Mesothelial cell of epicardium (in vitro differentiated cells): Measurements from ENCODE around the gene UNC119B. TPM values are rescaled to one million over a fixed set of nuclear protein-coding genes. Genes with fewer than 3 reads are reported as not detected.

Source experiments
- DNase-seq, 2 experiments: peaks; one replicate each; pipeline ENCODE4 v3.0.0; 2021; ENCODE audit warnings: low spot score in 2 of 2; ENCODE audit not compliant: unreplicated experiment in 2 of 2
- H3K27ac Mint-ChIP-seq: 2 replicates; pipeline ENCODE4 v1.8.0; 2021; ENCODE audit warnings: mixed read lengths
- H3K27me3 Mint-ChIP-seq: 2 replicates; pipeline ENCODE4 v1.8.0; 2021; ENCODE audit warnings: low read depth, mixed read lengths
- H3K36me3 Mint-ChIP-seq: 2 replicates; pipeline ENCODE4 v1.8.0; 2021; ENCODE audit warnings: mixed read lengths
- H3K4me1 Mint-ChIP-seq: 2 replicates; pipeline ENCODE4 v1.8.0; 2021; ENCODE audit warnings: mixed read lengths
- H3K4me3 Mint-ChIP-seq: 2 replicates; pipeline ENCODE4 v1.8.0; 2021; ENCODE audit warnings: mild to moderate bottlenecking, moderate library complexity, mixed read lengths
- H3K9me3 Mint-ChIP-seq: 2 replicates; pipeline ENCODE4 v1.8.0; 2021; ENCODE audit warnings: mixed read lengths
- total RNA-seq: library from RNA; stranded (reverse); gene quantifications from 3 replicates; pipeline ENCODE4 v1.2.1, GENCODE V29; 2021
- TF ChIP-seq, protein P1 (sequence below): fragments of 200-600 bp; sonication (generic); IDR thresholded peaks from one replicate; pipeline ENCODE4 v1.5.0; 2021; ENCODE audit warnings: antibody characterized with exemption; ENCODE audit not compliant: unreplicated experiment

UNC119B gene
- total RNA-seq, 1 donor from 2014 or later = 35.0 TPM

DNA sequence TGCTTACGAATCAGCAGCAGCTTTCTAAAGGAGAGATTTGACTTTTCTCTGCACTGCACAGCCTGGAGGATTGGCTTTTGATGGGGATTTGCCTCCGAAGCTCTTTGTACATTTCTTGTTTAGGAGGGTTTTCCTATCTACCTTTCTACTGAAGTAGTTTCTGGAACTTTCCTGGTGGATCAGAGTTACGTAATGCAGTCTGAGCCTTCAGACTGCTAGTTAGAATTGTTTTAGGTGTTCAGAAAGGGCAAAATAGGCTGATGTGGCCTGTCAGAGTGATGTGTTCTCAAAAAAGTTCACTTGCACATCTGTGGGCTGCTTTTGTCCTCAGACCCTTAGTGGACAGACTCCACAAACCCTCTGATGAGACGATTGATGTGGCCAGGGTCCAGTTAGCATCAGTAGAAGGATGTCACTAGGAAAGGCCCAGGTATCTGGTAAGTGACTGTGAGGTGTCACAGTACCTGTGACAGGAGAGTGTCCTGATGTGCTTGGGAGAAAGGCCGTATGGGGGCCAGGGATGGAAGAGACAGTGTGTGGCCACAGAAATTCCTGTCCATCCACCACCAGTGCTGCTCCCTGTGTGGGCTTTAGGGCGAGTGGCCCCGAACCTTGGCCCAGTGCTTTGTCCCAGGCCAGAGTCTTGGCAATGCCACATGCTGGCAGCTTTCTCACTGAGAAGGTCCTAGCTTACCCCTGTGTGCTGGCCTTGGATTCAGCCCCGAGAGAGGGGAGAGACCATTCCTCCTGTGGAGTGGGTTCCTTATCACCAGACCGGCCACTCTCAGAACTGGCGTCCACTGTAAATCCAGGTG lies 10.9 kb downstream of the UNC119B start:
- TF ChIP-seq, protein P1, sequence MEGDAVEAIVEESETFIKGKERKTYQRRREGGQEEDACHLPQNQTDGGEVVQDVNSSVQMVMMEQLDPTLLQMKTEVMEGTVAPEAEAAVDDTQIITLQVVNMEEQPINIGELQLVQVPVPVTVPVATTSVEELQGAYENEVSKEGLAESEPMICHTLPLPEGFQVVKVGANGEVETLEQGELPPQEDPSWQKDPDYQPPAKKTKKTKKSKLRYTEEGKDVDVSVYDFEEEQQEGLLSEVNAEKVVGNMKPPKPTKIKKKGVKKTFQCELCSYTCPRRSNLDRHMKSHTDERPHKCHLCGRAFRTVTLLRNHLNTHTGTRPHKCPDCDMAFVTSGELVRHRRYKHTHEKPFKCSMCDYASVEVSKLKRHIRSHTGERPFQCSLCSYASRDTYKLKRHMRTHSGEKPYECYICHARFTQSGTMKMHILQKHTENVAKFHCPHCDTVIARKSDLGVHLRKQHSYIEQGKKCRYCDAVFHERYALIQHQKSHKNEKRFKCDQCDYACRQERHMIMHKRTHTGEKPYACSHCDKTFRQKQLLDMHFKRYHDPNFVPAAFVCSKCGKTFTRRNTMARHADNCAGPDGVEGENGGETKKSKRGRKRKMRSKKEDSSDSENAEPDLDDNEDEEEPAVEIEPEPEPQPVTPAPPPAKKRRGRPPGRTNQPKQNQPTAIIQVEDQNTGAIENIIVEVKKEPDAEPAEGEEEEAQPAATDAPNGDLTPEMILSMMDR = no peak
- DNase-seq = no peak
- H3K27me3 Mint-ChIP-seq = no peaks in the 10 kb centered on the region
- no peak overlapping the region for H3K4me3 Mint-ChIP-seq
- H3K9me3 Mint-ChIP-seq = no peaks in the 10 kb centered on the region
- peaks cover 13% of the 10 kb centered on the region for H3K4me1 Mint-ChIP-seq
- H3K27ac Mint-ChIP-seq = no peak overlapping the region
- H3K36me3 Mint-ChIP-seq = peaks cover 42% of the 10 kb centered on the region

DNA sequence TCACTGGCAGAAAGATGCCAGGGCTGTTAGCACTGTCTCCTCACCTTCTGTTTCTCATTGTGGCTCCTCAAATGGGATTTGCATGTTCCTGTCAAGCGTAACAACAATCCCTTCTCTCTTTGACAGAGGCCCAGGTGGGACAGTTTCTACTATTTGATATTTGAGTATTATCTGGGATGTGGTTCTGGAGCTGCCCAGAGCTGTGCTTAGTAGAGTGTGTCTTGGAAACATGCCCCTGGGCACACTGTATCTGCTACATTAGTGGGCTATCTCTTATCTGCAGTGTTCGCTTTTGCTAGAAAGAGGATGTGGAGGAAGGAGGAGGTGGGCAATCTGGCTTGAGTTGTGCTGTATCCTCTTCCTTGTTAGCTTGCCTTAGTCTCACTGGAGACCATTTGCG lies 11.6 kb downstream of the UNC119B start:
- no peak overlapping the region for H3K4me3 Mint-ChIP-seq
- no peaks in the 10 kb centered on the region for H3K27me3 Mint-ChIP-seq
- H3K27ac Mint-ChIP-seq = no peak overlapping the region
- H3K9me3 Mint-ChIP-seq = no peaks in the 10 kb centered on the region
- TF ChIP-seq, protein P1 = no peak
- DNase-seq = no peak
- H3K4me1 Mint-ChIP-seq = peaks cover 15% of the 10 kb centered on the region
- peaks cover 37% of the 10 kb centered on the region for H3K36me3 Mint-ChIP-seq

DNA sequence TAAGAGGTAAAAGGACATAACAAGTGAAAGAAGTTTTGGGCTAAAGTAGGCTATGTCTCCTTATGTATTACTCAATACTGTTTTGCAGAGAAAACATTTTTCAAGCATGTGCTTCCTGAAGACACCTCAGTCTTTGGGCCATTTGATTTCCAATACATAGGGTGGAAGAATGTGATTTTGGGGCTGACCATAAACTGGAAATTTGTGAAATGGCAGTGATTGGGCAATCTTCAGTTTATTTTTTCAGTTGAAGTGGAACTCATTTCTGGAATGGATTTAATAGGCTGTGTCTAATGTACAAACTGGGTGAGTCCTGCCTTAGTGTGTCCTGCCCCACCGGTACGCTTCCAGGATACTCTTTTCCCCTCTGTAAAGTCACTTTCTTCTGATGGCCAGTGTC lies 12.5 kb downstream of the UNC119B start:
- DNase-seq = no peak
- peaks cover 15% of the 10 kb centered on the region for H3K4me1 Mint-ChIP-seq
- no peak overlapping the region for H3K27ac Mint-ChIP-seq
- H3K9me3 Mint-ChIP-seq = no peaks in the 10 kb centered on the region
- TF ChIP-seq, protein P1 = no peak
- H3K36me3 Mint-ChIP-seq = peaks cover 37% of the 10 kb centered on the region
- no peaks in the 10 kb centered on the region for H3K27me3 Mint-ChIP-seq
- no peak overlapping the region for H3K4me3 Mint-ChIP-seq

DNA sequence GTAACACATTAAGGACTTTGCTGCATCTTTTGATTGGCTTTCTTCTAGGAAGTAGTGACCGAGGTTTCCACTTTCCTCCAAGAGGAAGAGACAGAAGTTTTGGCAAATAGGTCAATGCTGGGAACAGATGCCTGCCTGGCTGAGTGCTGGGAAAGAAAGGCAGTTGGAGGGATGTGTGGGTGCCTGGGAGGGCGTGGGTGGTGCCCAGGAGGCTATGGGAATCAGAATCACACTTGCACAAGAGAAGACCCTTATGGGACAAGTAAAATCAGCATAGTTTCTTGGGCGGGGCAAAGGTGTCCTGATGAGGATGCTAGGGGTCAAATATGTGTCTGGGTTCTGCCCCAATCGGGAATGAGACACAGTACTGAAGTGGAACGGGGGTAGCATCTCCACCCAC lies 14.5 kb downstream of the UNC119B start:
- Mint-ChIP-seq H3K36me3 (peaks cover 30% of the 10 kb centered on the region), H3K4me1 (peaks cover 15% of the 10 kb centered on the region), H3K9me3 (no peaks in the 10 kb centered on the region), H3K27ac (peak overlapping the region; percentile 80), H3K27me3 (no peaks in the 10 kb centered on the region), H3K4me3 (peak overlapping the region; percentile 84)
- TF ChIP-seq, protein P1 = no peak
- no peak for DNase-seq

DNA sequence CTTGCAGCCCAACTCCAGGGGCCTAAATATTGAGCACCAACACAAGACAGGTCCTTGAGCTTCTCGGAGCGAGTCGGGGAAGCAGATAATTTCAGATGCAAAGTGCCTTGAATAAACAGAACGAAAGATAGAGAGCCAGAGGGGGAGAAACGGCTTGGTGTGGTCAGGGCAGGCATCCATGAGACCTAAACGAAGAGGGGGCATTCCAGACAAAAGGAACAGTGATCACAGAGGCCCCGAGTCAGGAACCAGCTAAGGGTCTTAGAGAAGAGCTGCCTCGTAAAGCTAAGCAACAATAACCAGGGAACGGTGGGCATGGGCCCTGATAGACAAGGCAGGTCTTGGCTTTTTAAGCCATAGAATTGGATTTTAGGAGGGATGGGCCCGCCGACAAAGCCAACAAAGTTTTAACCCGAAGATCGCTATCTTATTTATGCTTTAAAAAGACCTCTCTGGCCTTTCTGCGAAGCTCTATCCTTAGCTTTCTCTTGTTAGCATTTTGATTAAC lies 14.9 kb downstream of the UNC119B start:
- peaks cover 15% of the 10 kb centered on the region for H3K4me1 Mint-ChIP-seq
- TF ChIP-seq, protein P1 = no peak
- peaks cover 32% of the 10 kb centered on the region for H3K36me3 Mint-ChIP-seq
- H3K9me3 Mint-ChIP-seq = no peaks in the 10 kb centered on the region
- peak overlapping the region; percentile 80 for H3K27ac Mint-ChIP-seq
- peak overlapping the region; percentile 84 for H3K4me3 Mint-ChIP-seq
- DNase-seq = no peak
- H3K27me3 Mint-ChIP-seq = no peaks in the 10 kb centered on the region
